DND-41 (cell line): ENCODE data around the gene MCFD2.

Source experiments
- ATAC-seq: fragments of 200-7000 bp; cut with Tn5 transposase; 3 replicates; pipeline ENCODE4 v1.9.1; 2021; ENCODE audit warnings: low read depth; ENCODE audit not compliant: insufficient read depth
- DNase-seq: peaks from one replicate; pipeline ENCODE4 v3.0.0-alpha.2; 2020
- H2AFZ ChIP-seq: 2 replicates; pipeline ENCODE4 v1.6.0; 2012; ENCODE audit warnings: low read depth, low read length
- H3K27ac ChIP-seq: 2 replicates; pipeline ENCODE4 v1.5.1; 2012; ENCODE audit warnings: low read length, inconsistent platforms
- H3K27me3 ChIP-seq: fragments of 200-600 bp; sonication (generic); 2 replicates; pipeline ENCODE4 v1.6.0; 2012; ENCODE audit warnings: low read length, mild to moderate bottlenecking, inconsistent platforms; ENCODE audit not compliant: insufficient read depth, poor library complexity
- H3K36me3 ChIP-seq: 2 replicates; pipeline ENCODE4 v1.5.1; 2012; ENCODE audit warnings: low read length, inconsistent platforms; ENCODE audit not compliant: insufficient read depth
- H3K4me1 ChIP-seq: 2 replicates; pipeline ENCODE4 v1.5.1; 2012; ENCODE audit warnings: mild to moderate bottlenecking, low read length; ENCODE audit not compliant: insufficient read depth
- H3K4me2 ChIP-seq: 2 replicates; pipeline ENCODE4 v1.6.0; 2012; ENCODE audit warnings: mild to moderate bottlenecking, moderate library complexity, low read length, inconsistent platforms; ENCODE audit not compliant: insufficient read depth
- H3K4me3 ChIP-seq, 2 experiments: fragments of 200-600 bp in 1 of 2; shearing (Covaris generic) in 1 of 2; 2 replicates each; pipeline ENCODE4 v1.5.1; 2012 to 2016; ENCODE audit warnings: inconsistent platforms in 2 of 2, low read length in 2 of 2, mild to moderate bottlenecking in 2 of 2, low read depth in 1 of 2, moderate library complexity in 1 of 2
- H3K79me2 ChIP-seq: 2 replicates; pipeline ENCODE4 v1.6.0; 2012; ENCODE audit warnings: low read length, inconsistent platforms; ENCODE audit not compliant: insufficient read depth
- H3K9ac ChIP-seq: 2 replicates; pipeline ENCODE4 v1.6.0; 2012; ENCODE audit warnings: low read depth, mild to moderate bottlenecking, inconsistent platforms, low read length, moderate library complexity
- H3K9me3 ChIP-seq: 2 replicates; pipeline ENCODE4 v1.5.1; 2012; ENCODE audit warnings: low read length, moderate library complexity, mild to moderate bottlenecking, inconsistent platforms; ENCODE audit not compliant: insufficient read depth, severe bottlenecking
- H4K20me1 ChIP-seq: 2 replicates; pipeline ENCODE4 v1.6.0; 2012; ENCODE audit warnings: low read length; ENCODE audit not compliant: insufficient read depth
- CTCF ChIP-seq: IDR thresholded peaks from 2 replicates; pipeline ENCODE4 v1.5.1; 2012; ENCODE audit warnings: borderline replicate concordance, low read length, moderate library complexity, mild to moderate bottlenecking; ENCODE audit not compliant: poor library complexity, severe bottlenecking; ENCODE audit errors: extremely low read depth
- EZH2 ChIP-seq: IDR thresholded peaks from 3 replicates; pipeline ENCODE4 v1.6.1; 2012; ENCODE audit warnings: borderline replicate concordance, low read depth, mild to moderate bottlenecking, moderate library complexity, low read length, inconsistent platforms; ENCODE audit not compliant: severe bottlenecking

Gene MCFD2

GRCh38 chr2:46875226-46875899, 40.2 kb downstream of the MCFD2 start:
- DNase-seq (no peak), ATAC-seq (no peak)
- no peak overlapping the region for H3K9ac ChIP-seq
- no peak overlapping the region for H3K4me2 ChIP-seq
- H3K79me2 ChIP-seq = no peaks in the 10 kb centered on the region
- H4K20me1 ChIP-seq = no peaks in the 10 kb centered on the region
- no peaks in the 10 kb centered on the region for H3K9me3 ChIP-seq
- TF ChIP-seq CTCF (no peak), EZH2 (no peak)
- no peaks in the 10 kb centered on the region for H3K27me3 ChIP-seq
- no peaks in the 10 kb centered on the region for H3K36me3 ChIP-seq
- no peak overlapping the region for H2AFZ ChIP-seq
- H3K4me1 ChIP-seq = no peaks in the 10 kb centered on the region
- H3K4me3 ChIP-seq = no peak overlapping the region
- no peak overlapping the region for H3K27ac ChIP-seq

GRCh38 chr2:46874236-46874929, 41.2 kb downstream of the MCFD2 start:
- H3K36me3 ChIP-seq = no peaks in the 10 kb centered on the region
- no peaks in the 10 kb centered on the region for H3K9me3 ChIP-seq
- DNase-seq = no peak
- H3K4me1 ChIP-seq = no peaks in the 10 kb centered on the region
- H3K27ac ChIP-seq = no peak overlapping the region
- no peaks in the 10 kb centered on the region for H3K79me2 ChIP-seq
- H3K27me3 ChIP-seq = no peaks in the 10 kb centered on the region
- no peaks in the 10 kb centered on the region for H4K20me1 ChIP-seq
- no peak for TF ChIP-seq CTCF
- no peak for TF ChIP-seq EZH2
- ATAC-seq = no peak
- H2AFZ ChIP-seq = no peak overlapping the region
- H3K9ac ChIP-seq = no peak overlapping the region
- H3K4me2 ChIP-seq = no peak overlapping the region
- H3K4me3 ChIP-seq = no peak overlapping the region

GRCh38 chr2:46873604-46874068, 42.0 kb downstream of the MCFD2 start:
- Histone ChIP-seq H3K79me2 (no peaks in the 10 kb centered on the region), H3K9me3 (no peaks in the 10 kb centered on the region), H3K4me3 (no peak overlapping the region), H3K36me3 (no peaks in the 10 kb centered on the region), H4K20me1 (no peaks in the 10 kb centered on the region), H3K27me3 (no peaks in the 10 kb centered on the region), H3K4me2 (no peak overlapping the region), H3K27ac (no peak overlapping the region), H3K4me1 (no peaks in the 10 kb centered on the region), H2AFZ (no peak overlapping the region), H3K9ac (no peak overlapping the region)
- TF ChIP-seq EZH2 = no peak
- no peak for TF ChIP-seq CTCF
- DNase-seq = no peak
- no peak for ATAC-seq
